SK-N-SH treated with all-trans-retinoic acid at 6 μM for 48 hours (cell line): ENCODE data around the gene FXYD6.
A peak's percentile ranks its signal among the peaks of the same experiment; 100 is the strongest.

ENCODE experiments used
- ATAC-seq: fragments of 200-7000 bp; cut with Tn5 transposase; 3 replicates; pipeline ENCODE4 v1.9.1; 2020; ENCODE audit warnings: mild to moderate bottlenecking, moderate library complexity
- ARNTL ChIP-seq: fragments of 450-650 bp; formaldehyde crosslinking; IDR thresholded peaks from 2 replicates; pipeline ENCODE4 v1.5.0; 2020; ENCODE audit warnings: low read depth, mild to moderate bottlenecking, moderate library complexity, borderline replicate concordance
- BACH2 ChIP-seq: fragments of 250-450 bp; sonication (Bioruptor Pico); IDR thresholded peaks from 2 replicates; pipeline ENCODE4 v1.9.0; 2021; ENCODE audit warnings: mild to moderate bottlenecking, borderline replicate concordance
- CSDC2 ChIP-seq: fragments of 250-450 bp; sonication (Bioruptor Pico); IDR thresholded peaks from 2 replicates; pipeline ENCODE4 v1.5.0; 2020; ENCODE audit warnings: mild to moderate bottlenecking, moderate library complexity
- GLIS3 ChIP-seq: fragments of 250-450 bp; sonication (Bioruptor Pico); IDR thresholded peaks from 2 replicates; pipeline ENCODE4 v1.5.0; 2020; ENCODE audit warnings: mild to moderate bottlenecking, moderate library complexity
- ISL1 ChIP-seq: fragments of 250-450 bp; sonication (Bioruptor Pico); IDR thresholded peaks from 2 replicates; pipeline ENCODE4 v2.1.2; 2022; ENCODE audit warnings: mild to moderate bottlenecking, moderate library complexity
- OSR1 ChIP-seq: fragments of 250-450 bp; sonication (Bioruptor Pico); IDR thresholded peaks from 2 replicates; pipeline ENCODE4 v1.8.0; 2022; ENCODE audit warnings: moderate library complexity, mild to moderate bottlenecking, inconsistent platforms
- PPARA ChIP-seq: fragments of 250-450 bp; sonication (Bioruptor Pico); IDR thresholded peaks from 2 replicates; pipeline ENCODE4 v1.5.0; 2020; ENCODE audit warnings: mild to moderate bottlenecking, borderline replicate concordance
- RARB ChIP-seq: fragments of 250-450 bp; sonication (Bioruptor Pico); IDR thresholded peaks from 2 replicates; pipeline ENCODE4 v1.8.0; 2021; ENCODE audit warnings: mild to moderate bottlenecking, moderate library complexity
- SNAI2 ChIP-seq: fragments of 250-450 bp; sonication (Bioruptor Pico); IDR thresholded peaks from 2 replicates; pipeline ENCODE4 v1.5.0; 2020; ENCODE audit warnings: mild to moderate bottlenecking, moderate library complexity
- TOX ChIP-seq: fragments of 250-450 bp; sonication (Bioruptor Pico); IDR thresholded peaks from 2 replicates; pipeline ENCODE4 v1.8.0; 2021; ENCODE audit warnings: mild to moderate bottlenecking, moderate library complexity, borderline replicate concordance
- ZC3H10 ChIP-seq: fragments of 250-450 bp; sonication (Bioruptor Pico); IDR thresholded peaks from 2 replicates; pipeline ENCODE4 v1.5.1; 2021; ENCODE audit warnings: mild to moderate bottlenecking, moderate library complexity
- ZFP3 ChIP-seq: fragments of 250-450 bp; sonication (Bioruptor Pico); IDR thresholded peaks from 2 replicates; pipeline ENCODE4 v1.5.0; 2020; ENCODE audit warnings: mild to moderate bottlenecking, moderate library complexity
- ZNF565 ChIP-seq: fragments of 450-650 bp; formaldehyde crosslinking; conservative IDR thresholded peaks from 2 replicates; pipeline ENCODE4 v1.5.0; 2020; ENCODE audit warnings: low read depth, mild to moderate bottlenecking, moderate library complexity
- ZNF70 ChIP-seq: fragments of 450-650 bp; formaldehyde crosslinking; IDR thresholded peaks from 2 replicates; pipeline ENCODE4 v1.5.0; 2020; ENCODE audit warnings: mild to moderate bottlenecking, moderate library complexity
- TF ChIP-seq, protein P1 (sequence below): fragments of 250-450 bp; sonication (Bioruptor Pico); IDR thresholded peaks from 2 replicates; pipeline ENCODE4 v1.8.0; 2021; ENCODE audit warnings: low read depth, mild to moderate bottlenecking, moderate library complexity, borderline replicate concordance
- TF ChIP-seq, protein P2 (sequence below): fragments of 250-450 bp; sonication (Bioruptor Pico); IDR thresholded peaks from 2 replicates; pipeline ENCODE4 v1.5.1; 2020; ENCODE audit warnings: low read depth, mild to moderate bottlenecking, moderate library complexity
- TF ChIP-seq, protein P3 (sequence below): fragments of 250-450 bp; sonication (Bioruptor Pico); IDR thresholded peaks from 2 replicates; pipeline ENCODE4 v1.5.0; 2020; ENCODE audit warnings: mild to moderate bottlenecking, moderate library complexity
- TF ChIP-seq, protein P4 (sequence below): fragments of 250-450 bp; sonication (Bioruptor Pico); IDR thresholded peaks from 2 replicates; pipeline ENCODE4 v1.8.0; 2020; ENCODE audit warnings: mild to moderate bottlenecking, moderate library complexity, borderline replicate concordance
- TF ChIP-seq, protein P5 (sequence below): fragments of 250-450 bp; sonication (Bioruptor Pico); IDR thresholded peaks from 2 replicates; pipeline ENCODE4 v1.5.1; 2021; ENCODE audit warnings: mild to moderate bottlenecking, moderate library complexity

The FXYD6 gene

DNA sequence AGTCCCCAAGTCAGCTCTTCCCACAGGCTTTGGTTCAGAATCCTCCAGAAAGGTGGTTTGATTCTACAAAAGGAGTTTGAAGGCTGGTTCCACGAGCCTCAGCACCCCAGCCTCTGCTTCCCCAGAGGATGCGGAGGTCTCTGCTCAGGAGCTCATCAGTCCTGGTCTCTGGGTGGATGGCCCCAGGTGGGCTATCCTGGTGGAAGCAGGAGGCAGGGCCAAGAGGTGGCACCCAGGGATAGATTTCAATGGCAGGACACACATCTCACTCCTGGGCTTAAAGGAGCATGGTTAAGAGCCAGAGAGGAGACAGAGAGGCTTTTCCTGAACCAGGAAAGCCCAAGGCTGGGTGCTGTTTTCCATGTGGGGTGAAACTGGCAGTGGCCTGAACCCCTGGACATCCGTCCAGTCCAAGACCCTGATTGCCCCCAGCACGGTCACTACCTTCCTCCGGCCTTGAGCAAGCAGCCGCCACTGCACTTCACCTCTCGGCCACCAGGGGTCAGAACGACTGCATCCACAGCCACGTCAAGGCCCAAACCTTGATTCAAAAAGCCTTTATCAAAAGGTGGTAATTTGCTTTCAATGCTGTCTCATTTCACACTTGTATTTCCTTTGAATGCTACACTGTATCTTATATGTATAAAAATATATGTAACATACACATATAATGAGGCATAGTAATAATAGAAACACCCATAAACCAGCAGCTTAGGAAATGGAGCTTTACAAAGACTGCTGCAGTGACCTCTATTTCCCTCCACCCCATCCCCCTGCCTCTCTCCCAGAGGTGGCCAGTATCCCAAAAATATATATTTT, 32.6 kb downstream of the FXYD6 start:
- TF ChIP-seq ISL1 (no peak), PPARA (no peak), BACH2 (no peak), TOX (CRISPR knock-in tag) (no peak), GLIS3 (no peak), ZFP3 (CRISPR knock-in tag) (no peak), RARB (no peak), CSDC2 (no peak), ZNF565 (CRISPR knock-in tag) (no peak), SNAI2 (CRISPR knock-in tag) (no peak), ZC3H10 (CRISPR knock-in tag) (no peak), ZNF70 (no peak)
- TF ChIP-seq, protein P1, sequence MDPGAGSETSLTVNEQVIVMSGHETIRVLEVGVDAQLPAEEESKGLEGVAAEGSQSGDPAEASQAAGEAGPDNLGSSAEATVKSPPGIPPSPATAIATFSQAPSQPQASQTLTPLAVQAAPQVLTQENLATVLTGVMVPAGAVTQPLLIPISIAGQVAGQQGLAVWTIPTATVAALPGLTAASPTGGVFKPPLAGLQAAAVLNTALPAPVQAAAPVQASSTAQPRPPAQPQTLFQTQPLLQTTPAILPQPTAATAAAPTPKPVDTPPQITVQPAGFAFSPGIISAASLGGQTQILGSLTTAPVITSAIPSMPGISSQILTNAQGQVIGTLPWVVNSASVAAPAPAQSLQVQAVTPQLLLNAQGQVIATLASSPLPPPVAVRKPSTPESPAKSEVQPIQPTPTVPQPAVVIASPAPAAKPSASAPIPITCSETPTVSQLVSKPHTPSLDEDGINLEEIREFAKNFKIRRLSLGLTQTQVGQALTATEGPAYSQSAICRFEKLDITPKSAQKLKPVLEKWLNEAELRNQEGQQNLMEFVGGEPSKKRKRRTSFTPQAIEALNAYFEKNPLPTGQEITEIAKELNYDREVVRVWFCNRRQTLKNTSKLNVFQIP (CRISPR knock-in tag) = no peak
- TF ChIP-seq, protein P2, sequence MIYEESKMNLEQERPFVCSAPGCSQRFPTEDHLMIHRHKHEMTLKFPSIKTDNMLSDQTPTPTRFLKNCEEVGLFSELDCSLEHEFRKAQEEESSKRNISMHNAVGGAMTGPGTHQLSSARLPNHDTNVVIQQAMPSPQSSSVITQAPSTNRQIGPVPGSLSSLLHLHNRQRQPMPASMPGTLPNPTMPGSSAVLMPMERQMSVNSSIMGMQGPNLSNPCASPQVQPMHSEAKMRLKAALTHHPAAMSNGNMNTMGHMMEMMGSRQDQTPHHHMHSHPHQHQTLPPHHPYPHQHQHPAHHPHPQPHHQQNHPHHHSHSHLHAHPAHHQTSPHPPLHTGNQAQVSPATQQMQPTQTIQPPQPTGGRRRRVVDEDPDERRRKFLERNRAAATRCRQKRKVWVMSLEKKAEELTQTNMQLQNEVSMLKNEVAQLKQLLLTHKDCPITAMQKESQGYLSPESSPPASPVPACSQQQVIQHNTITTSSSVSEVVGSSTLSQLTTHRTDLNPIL (CRISPR knock-in tag) = no peak
- peak; percentile 94 for ATAC-seq

DNA sequence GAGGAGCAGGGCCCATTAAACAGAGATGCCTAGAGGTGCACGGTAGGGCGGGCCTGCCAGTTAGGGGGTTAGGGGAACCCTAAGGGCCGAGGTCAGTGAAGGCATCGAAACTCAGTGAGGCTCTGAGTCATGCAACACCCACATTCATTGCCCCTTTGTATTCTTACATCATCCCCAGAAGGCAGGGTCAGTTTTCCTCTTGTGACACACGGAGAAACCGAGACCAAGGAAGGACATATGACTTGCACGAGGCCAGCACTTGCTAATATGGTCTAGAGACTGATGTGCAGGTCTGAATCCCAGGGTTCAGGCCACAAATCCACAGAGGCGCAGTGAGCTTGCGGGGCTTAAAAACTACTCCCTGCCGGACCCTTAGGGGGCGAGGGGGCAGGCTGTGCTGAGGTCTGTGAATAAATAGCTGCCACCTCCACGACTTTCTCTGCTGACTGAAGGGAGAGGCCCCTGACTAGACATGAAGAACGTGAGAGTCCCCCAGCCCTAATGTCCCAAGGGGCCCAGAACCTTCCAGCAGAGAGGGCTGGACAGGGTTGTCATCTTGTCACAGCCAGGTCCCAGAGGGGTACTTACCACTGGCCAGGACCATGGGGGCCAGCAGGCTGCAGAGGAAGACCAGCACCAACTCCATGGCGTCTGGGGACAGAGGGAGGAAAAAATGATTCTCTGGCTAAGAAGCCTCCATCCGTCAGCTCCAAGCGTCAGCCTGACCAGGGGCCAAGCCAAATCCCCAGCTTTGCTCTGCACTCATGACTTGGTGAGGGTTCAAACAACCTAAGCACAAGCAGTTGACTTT, 34.1 kb downstream of the FXYD6 start:
- ATAC-seq = no peak
- TF ChIP-seq, protein P3, sequence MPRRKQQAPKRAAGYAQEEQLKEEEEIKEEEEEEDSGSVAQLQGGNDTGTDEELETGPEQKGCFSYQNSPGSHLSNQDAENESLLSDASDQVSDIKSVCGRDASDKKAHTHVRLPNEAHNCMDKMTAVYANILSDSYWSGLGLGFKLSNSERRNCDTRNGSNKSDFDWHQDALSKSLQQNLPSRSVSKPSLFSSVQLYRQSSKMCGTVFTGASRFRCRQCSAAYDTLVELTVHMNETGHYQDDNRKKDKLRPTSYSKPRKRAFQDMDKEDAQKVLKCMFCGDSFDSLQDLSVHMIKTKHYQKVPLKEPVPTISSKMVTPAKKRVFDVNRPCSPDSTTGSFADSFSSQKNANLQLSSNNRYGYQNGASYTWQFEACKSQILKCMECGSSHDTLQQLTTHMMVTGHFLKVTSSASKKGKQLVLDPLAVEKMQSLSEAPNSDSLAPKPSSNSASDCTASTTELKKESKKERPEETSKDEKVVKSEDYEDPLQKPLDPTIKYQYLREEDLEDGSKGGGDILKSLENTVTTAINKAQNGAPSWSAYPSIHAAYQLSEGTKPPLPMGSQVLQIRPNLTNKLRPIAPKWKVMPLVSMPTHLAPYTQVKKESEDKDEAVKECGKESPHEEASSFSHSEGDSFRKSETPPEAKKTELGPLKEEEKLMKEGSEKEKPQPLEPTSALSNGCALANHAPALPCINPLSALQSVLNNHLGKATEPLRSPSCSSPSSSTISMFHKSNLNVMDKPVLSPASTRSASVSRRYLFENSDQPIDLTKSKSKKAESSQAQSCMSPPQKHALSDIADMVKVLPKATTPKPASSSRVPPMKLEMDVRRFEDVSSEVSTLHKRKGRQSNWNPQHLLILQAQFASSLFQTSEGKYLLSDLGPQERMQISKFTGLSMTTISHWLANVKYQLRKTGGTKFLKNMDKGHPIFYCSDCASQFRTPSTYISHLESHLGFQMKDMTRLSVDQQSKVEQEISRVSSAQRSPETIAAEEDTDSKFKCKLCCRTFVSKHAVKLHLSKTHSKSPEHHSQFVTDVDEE (CRISPR knock-in tag) = no peak
- TF ChIP-seq GLIS3 (no peak), ARNTL (CRISPR knock-in tag) (no peak), RARB (no peak), TOX (CRISPR knock-in tag) (no peak), ZNF565 (CRISPR knock-in tag) (no peak), ZFP3 (CRISPR knock-in tag) (no peak), OSR1 (CRISPR knock-in tag) (no peak), ZC3H10 (CRISPR knock-in tag) (no peak), CSDC2 (no peak), PPARA (no peak)
- TF ChIP-seq, protein P2 (CRISPR knock-in tag) = no peak
- TF ChIP-seq, protein P4, sequence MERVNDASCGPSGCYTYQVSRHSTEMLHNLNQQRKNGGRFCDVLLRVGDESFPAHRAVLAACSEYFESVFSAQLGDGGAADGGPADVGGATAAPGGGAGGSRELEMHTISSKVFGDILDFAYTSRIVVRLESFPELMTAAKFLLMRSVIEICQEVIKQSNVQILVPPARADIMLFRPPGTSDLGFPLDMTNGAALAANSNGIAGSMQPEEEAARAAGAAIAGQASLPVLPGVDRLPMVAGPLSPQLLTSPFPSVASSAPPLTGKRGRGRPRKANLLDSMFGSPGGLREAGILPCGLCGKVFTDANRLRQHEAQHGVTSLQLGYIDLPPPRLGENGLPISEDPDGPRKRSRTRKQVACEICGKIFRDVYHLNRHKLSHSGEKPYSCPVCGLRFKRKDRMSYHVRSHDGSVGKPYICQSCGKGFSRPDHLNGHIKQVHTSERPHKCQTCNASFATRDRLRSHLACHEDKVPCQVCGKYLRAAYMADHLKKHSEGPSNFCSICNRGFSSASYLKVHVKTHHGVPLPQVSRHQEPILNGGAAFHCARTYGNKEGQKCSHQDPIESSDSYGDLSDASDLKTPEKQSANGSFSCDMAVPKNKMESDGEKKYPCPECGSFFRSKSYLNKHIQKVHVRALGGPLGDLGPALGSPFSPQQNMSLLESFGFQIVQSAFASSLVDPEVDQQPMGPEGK (CRISPR knock-in tag) = no peak
- TF ChIP-seq, protein P5, sequence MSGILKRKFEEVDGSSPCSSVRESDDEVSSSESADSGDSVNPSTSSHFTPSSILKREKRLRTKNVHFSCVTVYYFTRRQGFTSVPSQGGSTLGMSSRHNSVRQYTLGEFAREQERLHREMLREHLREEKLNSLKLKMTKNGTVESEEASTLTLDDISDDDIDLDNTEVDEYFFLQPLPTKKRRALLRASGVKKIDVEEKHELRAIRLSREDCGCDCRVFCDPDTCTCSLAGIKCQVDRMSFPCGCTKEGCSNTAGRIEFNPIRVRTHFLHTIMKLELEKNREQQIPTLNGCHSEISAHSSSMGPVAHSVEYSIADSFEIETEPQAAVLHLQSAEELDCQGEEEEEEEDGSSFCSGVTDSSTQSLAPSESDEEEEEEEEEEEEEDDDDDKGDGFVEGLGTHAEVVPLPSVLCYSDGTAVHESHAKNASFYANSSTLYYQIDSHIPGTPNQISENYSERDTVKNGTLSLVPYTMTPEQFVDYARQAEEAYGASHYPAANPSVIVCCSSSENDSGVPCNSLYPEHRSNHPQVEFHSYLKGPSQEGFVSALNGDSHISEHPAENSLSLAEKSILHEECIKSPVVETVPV = no peak
- TF ChIP-seq, all 23 proteins: peak for 0
